HepG2 (cell line): Measurements from ENCODE around the gene MDFI. TPM values are rescaled to one million over a fixed set of nuclear protein-coding genes. Genes with fewer than 3 reads are reported as not detected.

Experiments used
- EP300 ChIP-seq, 3 experiments: sonication (generic) in 1 of 3; formaldehyde crosslinking in 1 of 3; IDR thresholded peaks; 2 replicates each; pipeline versions ENCODE4 v1.5.1 to v1.6.1; 2011 to 2020; ENCODE audit warnings: low read depth in 2 of 3, low read length in 2 of 3, borderline replicate concordance in 1 of 3, improper control_type of control experiment in 1 of 3, mild to moderate bottlenecking in 1 of 3, missing genetic modification reagents in 1 of 3, moderate library complexity in 1 of 3
- FOXA1 ChIP-seq, 2 experiments: fragments of 450-650 bp in 1 of 2; sonication (generic) in 1 of 2; formaldehyde crosslinking in 1 of 2; IDR thresholded peaks; 2 replicates each; pipeline versions ENCODE4 v1.4.0 to v1.6.1; 2016 to 2020; ENCODE audit warnings: missing genetic modification reagents in 1 of 2
- HNRNPLL ChIP-seq: fragments of 200-400 bp; formaldehyde crosslinking; IDR thresholded peaks from 2 replicates; pipeline ENCODE4 v1.6.1; 2017; ENCODE audit warnings: mild to moderate bottlenecking, low read depth, low read length; ENCODE audit not compliant: poor library complexity, severe bottlenecking
- JUND ChIP-seq: sonication (generic); formaldehyde crosslinking; IDR thresholded peaks from 2 replicates; pipeline ENCODE4 v1.8.0; 2022; ENCODE audit warnings: mild to moderate bottlenecking, missing genetic modification reagents
- KDM5B ChIP-seq: sonication (generic); formaldehyde crosslinking; IDR thresholded peaks from 2 replicates; pipeline ENCODE4 v1.4.0; 2020; ENCODE audit warnings: missing genetic modification reagents, mild to moderate bottlenecking, borderline replicate concordance
- KLF11 ChIP-seq: IDR thresholded peaks from 2 replicates; pipeline ENCODE4 v1.6.1; 2016; ENCODE audit warnings: missing compliant biosample characterization
- MIER3 ChIP-seq: IDR thresholded peaks from 2 replicates; pipeline ENCODE4 v1.6.1; 2016; ENCODE audit warnings: missing compliant biosample characterization, borderline replicate concordance
- NKX3-1 ChIP-seq: sonication (generic); formaldehyde crosslinking; IDR thresholded peaks from 2 replicates; pipeline ENCODE4 v1.5.0; 2020; ENCODE audit warnings: missing genetic modification reagents
- PTBP1 ChIP-seq: fragments of 200-400 bp; formaldehyde crosslinking; IDR thresholded peaks from 2 replicates; pipeline ENCODE4 v1.6.1; 2018; ENCODE audit warnings: low read length, low read depth; ENCODE audit not compliant: poor library complexity, severe bottlenecking
- U2AF1 ChIP-seq: fragments of 200-400 bp; formaldehyde crosslinking; optimal IDR thresholded peaks from 2 replicates; pipeline ENCODE3; 2017; ENCODE audit warnings: mild to moderate bottlenecking, low read depth, low read length
- ZBTB2 ChIP-seq: sonication (generic); formaldehyde crosslinking; IDR thresholded peaks from 2 replicates; pipeline ENCODE4 v1.8.0; 2022; ENCODE audit warnings: low read depth, missing genetic modification reagents
- ZBTB25 ChIP-seq: IDR thresholded peaks from 2 replicates; pipeline ENCODE4 v1.6.1; 2018; ENCODE audit warnings: missing genetic modification reagents
- ZNF576 ChIP-seq: sonication (generic); formaldehyde crosslinking; IDR thresholded peaks from 2 replicates; pipeline ENCODE4 v1.4.0; 2020; ENCODE audit warnings: mild to moderate bottlenecking, missing genetic modification reagents
- polyA plus RNA-seq, 8 experiments: library from polyadenylated mRNA; depleted of rRNA in 3 of 8; stranded (reverse) in 7 of 8; unstranded in 1 of 8; fragments of >200 nt; fragmentation: Illumina TruSeq in 4 of 8; extraction: Trizol in 4 of 8; gene quantifications; 2 replicates each; pipeline versions ENCODE4 v1.2.1 to v1.2.3, GENCODE V29; 2011 to 2016; ENCODE audit warnings: low read depth in 4 of 8, missing spikeins in 1 of 8, mixed read lengths in 1 of 8; ENCODE audit not compliant: insufficient read depth in 1 of 8
- total RNA-seq, 5 experiments: library from RNA; depleted of rRNA; stranded (reverse); fragments of >200 nt; fragmentation: Illumina TruSeq; extraction: Trizol; gene quantifications; 2 replicates each; pipeline ENCODE4 v1.2.3, GENCODE V29; 2016; ENCODE audit warnings: low read depth in 1 of 5
- TF ChIP-seq, protein P1 (sequence below): sonication (generic); formaldehyde crosslinking; conservative IDR thresholded peaks from 2 replicates; pipeline ENCODE4 v1.4.0; 2020; ENCODE audit warnings: missing genetic modification reagents
- TF ChIP-seq, protein P2 (sequence below): sonication (generic); formaldehyde crosslinking; IDR thresholded peaks from 2 replicates; pipeline ENCODE4 v1.5.1; 2020; ENCODE audit warnings: missing genetic modification reagents, mild to moderate bottlenecking, borderline replicate concordance
- TF ChIP-seq, protein P3 (sequence below): IDR thresholded peaks from 2 replicates; pipeline ENCODE4 v1.6.1; 2016; ENCODE audit warnings: mild to moderate bottlenecking, missing biosample characterization, missing genetic modification reagents
- TF ChIP-seq, protein P4 (sequence below), 2 experiments: sonication (generic) in 1 of 2; formaldehyde crosslinking in 1 of 2; IDR thresholded peaks; 2 replicates each; pipeline versions ENCODE4 v1.4.0 to v1.6.1; 2018 to 2020; ENCODE audit warnings: missing genetic modification reagents in 2 of 2, borderline replicate concordance in 1 of 2, low read depth in 1 of 2, mild to moderate bottlenecking in 1 of 2, missing biosample characterization in 1 of 2

MDFI gene
- total and polyA plus RNA-seq, 2 of the 13 experiments (the other 11 are each of a cell fraction or from before 2014, with no cell fraction given): 0.28 TPM; not detected in 1

DNA sequence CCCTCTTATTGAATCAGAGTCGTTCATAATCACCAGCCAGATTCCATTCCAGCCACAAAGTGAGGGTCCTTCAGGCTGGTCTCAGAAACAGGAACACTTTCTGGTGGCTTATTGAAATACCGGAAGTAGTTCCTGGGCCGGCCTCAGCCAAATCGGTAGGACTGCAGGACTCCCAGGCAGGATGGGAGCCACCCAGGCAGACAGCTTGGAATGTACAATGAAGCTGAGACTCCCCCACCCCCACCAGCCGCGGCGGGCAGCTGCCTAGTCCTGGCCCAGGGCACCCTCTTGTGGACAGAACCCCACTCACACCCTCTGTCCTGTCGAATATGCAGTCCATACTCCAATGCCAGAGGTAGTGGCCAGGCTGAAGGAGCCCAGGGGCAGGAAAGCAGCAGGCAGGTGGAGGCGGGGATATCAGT, 43.8 kb downstream of the MDFI start (continued):
- TF ChIP-seq, protein P1, sequence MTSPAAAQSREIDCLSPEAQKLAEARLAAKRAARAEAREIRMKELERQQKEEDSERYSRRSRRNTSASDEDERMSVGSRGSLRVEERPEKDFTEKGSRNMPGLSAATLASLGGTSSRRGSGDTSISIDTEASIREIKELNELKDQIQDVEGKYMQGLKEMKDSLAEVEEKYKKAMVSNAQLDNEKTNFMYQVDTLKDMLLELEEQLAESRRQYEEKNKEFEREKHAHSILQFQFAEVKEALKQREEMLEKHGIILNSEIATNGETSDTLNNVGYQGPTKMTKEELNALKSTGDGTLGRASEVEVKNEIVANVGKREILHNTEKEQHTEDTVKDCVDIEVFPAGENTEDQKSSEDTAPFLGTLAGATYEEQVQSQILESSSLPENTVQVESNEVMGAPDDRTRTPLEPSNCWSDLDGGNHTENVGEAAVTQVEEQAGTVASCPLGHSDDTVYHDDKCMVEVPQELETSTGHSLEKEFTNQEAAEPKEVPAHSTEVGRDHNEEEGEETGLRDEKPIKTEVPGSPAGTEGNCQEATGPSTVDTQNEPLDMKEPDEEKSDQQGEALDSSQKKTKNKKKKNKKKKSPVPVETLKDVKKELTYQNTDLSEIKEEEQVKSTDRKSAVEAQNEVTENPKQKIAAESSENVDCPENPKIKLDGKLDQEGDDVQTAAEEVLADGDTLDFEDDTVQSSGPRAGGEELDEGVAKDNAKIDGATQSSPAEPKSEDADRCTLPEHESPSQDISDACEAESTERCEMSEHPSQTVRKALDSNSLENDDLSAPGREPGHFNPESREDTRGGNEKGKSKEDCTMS (CRISPR knock-in tag): no peak
- no peak for TF ChIP-seq JUND (CRISPR knock-in tag)
- TF ChIP-seq U2AF1: no peak
- TF ChIP-seq KLF11 (CRISPR knock-in tag): no peak
- peak; percentile 49; the same call in 1 of the 2 replicates for TF ChIP-seq KDM5B
- TF ChIP-seq EP300 (IDR thresholded peaks at IDR 0.05; ENCODE audit: low read depth in 2 of 2, low read length in 2 of 2): peak in 1 of 2 experiments; percentile 15; a peak in 1 of 4 replicates
- TF ChIP-seq EP300 (CRISPR knock-in tag; IDR thresholded peaks at IDR 0.05; ENCODE audit: borderline replicate concordance): no peak
- TF ChIP-seq ZBTB25: no peak
- no peak for TF ChIP-seq ZNF576 (CRISPR knock-in tag)
- TF ChIP-seq NKX3-1: no peak
- TF ChIP-seq ZBTB2: no peak
- TF ChIP-seq, protein P2, sequence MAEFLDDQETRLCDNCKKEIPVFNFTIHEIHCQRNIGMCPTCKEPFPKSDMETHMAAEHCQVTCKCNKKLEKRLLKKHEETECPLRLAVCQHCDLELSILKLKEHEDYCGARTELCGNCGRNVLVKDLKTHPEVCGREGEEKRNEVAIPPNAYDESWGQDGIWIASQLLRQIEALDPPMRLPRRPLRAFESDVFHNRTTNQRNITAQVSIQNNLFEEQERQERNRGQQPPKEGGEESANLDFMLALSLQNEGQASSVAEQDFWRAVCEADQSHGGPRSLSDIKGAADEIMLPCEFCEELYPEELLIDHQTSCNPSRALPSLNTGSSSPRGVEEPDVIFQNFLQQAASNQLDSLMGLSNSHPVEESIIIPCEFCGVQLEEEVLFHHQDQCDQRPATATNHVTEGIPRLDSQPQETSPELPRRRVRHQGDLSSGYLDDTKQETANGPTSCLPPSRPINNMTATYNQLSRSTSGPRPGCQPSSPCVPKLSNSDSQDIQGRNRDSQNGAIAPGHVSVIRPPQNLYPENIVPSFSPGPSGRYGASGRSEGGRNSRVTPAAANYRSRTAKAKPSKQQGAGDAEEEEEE (CRISPR knock-in tag): peak; percentile 42; the same call in 1 of the 2 replicates
- no peak for TF ChIP-seq FOXA1 (IDR thresholded peaks at IDR 0.05)
- TF ChIP-seq FOXA1 (CRISPR knock-in tag; IDR thresholded peaks at IDR 0.05): peak; percentile 45; the same call in 1 of the 2 replicates
- TF ChIP-seq HNRNPLL: peak; percentile 26
- TF ChIP-seq, protein P3, sequence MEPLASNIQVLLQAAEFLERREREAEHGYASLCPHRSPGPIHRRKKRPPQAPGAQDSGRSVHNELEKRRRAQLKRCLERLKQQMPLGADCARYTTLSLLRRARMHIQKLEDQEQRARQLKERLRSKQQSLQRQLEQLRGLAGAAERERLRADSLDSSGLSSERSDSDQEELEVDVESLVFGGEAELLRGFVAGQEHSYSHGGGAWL (CRISPR knock-in tag): no peak
- peak; percentile 53 for TF ChIP-seq PTBP1
- TF ChIP-seq MIER3 (CRISPR knock-in tag): 0 out of 2 replicates have a peak, but pooled peaks have one; percentile 50
- TF ChIP-seq, protein P4, sequence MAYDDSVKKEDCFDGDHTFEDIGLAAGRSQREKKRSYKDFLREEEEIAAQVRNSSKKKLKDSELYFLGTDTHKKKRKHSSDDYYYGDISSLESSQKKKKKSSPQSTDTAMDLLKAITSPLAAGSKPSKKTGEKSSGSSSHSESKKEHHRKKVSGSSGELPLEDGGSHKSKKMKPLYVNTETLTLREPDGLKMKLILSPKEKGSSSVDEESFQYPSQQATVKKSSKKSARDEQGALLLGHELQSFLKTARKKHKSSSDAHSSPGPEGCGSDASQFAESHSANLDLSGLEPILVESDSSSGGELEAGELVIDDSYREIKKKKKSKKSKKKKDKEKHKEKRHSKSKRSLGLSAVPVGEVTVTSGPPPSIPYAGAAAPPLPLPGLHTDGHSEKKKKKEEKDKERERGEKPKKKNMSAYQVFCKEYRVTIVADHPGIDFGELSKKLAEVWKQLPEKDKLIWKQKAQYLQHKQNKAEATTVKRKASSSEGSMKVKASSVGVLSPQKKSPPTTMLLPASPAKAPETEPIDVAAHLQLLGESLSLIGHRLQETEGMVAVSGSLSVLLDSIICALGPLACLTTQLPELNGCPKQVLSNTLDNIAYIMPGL (CRISPR knock-in tag; IDR thresholded peaks at IDR 0.05; ENCODE audit: borderline replicate concordance in 1 of 2, low read depth in 1 of 2): peak; percentile 66 to 89; a peak in 3 of 4 replicates
